HG02970 (cell line): ENCODE measurements around the gene KRT77.
"Not testable (repeated sequence)": the region's sequence is repeated elsewhere in the genome, so short reads cannot be mapped to it uniquely, and the experiment has no call there.

ENCODE experiments used
- ATAC-seq: cut with Tn5 transposase; IDR thresholded peaks from one replicate; pipeline ENCODE4 v1.9.1; 2021; ENCODE audit warnings: mild to moderate bottlenecking, moderate library complexity, moderate number of reproducible peaks; ENCODE audit not compliant: unreplicated experiment, low FRiP score

The KRT77 gene

DNA sequence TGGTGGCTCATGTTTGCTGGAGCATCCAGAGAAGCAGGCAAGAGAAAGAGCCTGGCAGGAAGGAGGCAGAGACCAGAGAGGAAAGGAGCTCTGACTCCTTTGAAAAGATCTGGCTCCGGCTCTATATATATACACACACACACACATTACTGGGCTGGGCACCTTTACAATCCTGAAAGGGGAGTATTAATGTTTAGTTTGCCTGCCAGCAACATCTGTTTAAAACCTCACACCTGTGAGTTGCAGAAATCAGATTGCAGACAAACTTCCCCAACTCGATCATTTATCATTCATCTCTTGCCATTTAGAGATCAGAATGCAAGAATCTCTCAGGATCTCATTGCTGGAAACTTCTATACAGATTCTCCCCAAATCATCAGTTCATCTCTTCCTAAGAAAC lies at the start of gene KRT77:
Gene KRT77, minus strand, starts transcription at position 101 of the 400 bp plus-strand sequence. Its CDS starts 90 bp downstream, at position 11.
- no peak for ATAC-seq

DNA sequence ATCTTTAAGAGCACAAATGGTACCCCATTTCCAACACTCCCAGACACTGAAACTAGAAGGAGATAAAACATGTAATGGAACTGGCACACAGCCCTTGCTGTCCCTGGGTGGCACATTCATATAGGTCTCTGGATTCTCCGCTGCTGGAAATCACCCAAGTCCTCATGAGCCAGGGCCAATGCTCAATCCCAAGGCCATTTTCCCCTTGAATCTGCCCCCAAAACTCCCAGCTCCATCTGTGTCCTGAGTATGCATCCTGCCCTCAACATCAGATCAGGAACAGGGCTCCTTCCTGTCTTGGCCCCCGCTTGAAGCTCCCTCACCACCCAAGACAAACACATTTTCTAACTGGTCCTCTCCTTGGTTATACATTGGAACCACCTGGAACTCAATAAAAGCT lies 49.2 kb upstream of the KRT77 start:
- no peak for ATAC-seq

DNA sequence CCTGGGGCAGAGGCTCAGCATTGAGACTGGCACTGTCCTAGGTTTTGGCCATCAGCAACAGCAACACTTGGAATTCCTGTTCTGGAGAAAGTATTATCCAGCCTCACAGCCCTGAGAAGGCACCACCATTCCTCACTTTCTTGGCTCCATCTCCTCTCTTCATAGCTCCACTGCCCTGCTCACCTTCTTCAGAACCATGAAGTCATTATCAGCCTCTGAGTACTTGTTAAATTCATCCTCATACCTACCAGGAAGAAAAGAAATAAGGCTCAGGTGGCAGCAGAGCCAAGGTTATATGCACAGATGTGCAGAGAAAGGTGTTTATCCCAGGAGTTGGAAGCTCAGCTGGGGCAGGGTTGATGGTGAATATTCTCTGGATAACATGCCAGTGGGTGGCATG lies 48.5 kb upstream of the KRT77 start:
- no peak for ATAC-seq

DNA sequence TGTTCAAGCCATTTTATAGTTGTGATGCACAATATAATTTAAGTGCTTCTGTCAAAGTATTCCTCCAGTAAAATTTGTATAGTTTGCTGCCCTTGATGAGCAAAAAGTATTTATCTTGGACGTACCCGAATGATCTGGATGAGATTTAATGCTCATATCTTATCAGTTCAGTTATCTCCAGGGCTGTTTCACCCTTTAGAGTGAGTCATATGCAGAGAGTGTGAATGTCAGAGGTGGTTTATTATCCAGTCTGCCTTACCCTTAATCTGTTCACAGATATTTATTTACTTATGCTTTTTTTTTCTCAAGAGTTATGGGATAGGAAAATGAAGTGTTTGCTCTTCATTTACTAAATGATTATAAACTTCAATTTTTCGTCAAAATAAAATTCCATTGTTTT lies 47.2 kb upstream of the KRT77 start:
- not testable (repeated sequence) for ATAC-seq

DNA sequence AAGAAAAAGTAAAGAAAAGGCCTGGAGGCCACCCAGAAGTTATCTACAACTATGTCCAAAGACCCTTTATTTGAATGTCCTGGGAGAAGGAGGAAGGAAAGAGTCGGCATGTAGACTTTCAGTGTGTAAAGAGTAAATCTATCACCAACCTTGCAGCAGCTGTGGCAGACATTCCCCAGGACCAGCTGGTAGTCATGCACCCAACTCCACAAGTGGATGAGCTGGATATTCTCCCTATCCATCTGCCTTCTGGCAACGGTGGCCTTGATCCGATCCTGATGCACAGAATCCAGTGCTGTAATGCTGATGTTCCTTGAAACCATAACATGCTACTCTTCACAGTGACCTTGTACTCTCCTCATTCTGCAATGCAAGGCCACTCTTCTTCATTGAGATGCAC lies 46.5 kb upstream of the KRT77 start:
- ATAC-seq = no peak

DNA sequence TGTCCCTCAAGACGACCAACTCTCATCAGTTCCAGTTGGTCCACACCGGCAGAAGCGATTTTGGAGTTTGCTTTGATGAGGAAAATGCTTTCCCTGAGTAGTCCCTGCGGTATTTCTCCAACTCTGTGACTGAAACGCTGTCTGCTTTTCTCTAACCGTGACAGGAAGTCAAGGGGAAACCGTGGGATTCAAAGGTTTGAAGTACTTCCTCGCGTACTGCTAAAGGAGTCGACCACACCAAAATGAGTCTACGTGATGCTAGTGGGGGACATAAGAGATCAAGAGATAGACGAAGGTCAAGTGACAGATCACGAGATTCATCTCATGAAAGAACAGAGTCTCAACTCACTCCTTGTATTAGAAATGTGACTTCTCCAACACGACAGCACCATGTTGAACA lies 45.3 kb upstream of the KRT77 start:
- ATAC-seq = no peak

DNA sequence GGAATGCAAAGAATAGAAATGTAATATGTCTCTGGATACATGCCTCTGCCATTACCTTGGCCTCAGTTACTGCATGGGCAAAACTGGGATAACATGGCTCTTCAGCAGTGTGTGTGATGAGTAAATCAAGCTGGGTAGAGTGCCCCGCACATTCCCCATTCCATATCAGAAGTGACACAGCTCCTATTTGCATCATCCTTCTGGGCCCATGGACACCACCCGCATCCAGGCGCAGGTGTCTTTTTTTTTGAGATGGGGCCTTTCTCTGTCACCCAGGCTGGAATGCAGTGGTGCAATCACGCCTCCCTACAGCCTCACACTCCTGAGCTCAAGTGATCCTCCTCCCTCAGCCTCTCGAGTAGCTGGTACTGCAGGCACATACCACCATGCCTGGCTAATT lies 42.2 kb upstream of the KRT77 start:
- ATAC-seq = no peak

DNA sequence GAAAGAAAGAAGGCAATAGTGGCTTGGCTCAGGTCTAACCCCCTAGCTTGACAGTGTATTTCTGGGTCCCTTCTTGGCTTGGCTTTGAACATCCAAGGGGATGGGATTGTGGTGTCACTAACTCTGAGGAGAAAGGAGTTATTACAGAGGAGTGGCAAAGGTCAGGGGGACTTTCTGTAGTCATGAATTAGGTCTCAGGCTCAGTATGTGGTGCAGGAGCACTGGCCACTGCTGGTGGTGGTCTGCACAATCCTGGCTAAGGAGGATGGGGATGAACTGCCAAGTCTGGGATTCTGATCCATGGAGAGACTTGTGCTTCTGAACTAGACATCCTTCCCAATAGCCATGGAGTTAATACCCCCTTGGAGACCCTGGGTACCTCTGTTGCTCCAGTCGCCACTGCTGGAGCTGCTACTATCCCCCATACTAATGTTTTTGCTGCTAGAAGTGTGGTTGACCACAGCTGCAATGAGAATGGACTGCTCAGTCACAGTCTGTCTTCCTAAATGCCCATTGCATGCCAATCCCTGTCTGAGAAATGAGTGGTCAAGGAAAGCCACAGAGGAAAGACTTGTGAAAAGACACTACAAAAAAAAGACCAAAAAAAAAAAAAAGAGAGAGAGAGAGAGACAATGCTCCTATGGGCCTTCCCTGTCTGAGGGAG lies 41.3 kb upstream of the KRT77 start:
- no peak for ATAC-seq

DNA sequence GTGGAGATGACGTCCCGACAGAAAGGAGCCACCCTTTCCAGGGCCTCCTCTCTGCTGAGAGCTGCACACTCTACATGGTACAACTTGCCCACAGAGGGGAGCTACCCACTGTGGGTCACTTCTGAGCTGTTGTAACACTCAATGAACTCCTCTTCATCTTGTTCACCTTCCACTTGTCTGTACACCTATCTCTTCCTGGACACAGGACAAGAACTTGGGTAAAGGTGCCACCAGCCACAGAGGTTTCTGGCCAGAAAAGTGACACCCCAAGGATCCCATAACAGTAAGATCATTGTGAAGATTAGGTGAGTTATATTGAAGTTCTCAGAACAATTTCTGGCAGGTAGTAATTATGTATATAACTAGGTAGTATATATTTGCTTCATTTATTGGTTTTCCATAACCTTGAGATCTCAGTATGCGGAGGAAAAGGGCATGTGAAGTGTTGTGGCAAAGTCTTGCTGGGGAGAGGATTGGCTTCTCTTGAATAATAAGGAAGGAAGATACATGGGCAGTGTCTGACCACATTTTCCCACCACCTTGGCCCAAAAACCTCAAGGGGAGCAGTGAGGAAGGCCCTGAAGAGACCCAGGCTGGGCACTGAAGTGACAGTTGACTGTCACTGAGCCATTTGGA lies 39.6 kb upstream of the KRT77 start:
- ATAC-seq = no peak

DNA sequence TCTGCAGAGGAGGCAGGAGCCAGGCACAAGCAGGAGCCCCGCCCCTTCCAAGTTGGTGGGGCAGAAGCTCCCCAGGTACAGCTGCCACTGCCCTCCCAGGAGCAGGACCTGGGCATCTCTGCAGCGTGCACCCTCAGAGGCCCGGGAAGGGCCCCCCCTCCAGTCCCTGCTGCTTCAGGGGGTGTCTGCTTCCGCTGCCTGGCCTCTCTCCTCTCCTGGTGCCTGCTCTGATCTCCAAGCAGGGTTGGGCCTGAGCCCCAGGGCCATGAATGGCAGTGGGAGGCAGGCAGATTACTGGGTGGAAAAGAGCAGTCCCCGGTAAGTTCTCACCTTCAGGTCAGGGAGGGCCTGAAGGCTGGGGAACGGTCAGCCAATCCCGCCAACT lies 38.9 kb upstream of the KRT77 start:
- ATAC-seq = no peak

DNA sequence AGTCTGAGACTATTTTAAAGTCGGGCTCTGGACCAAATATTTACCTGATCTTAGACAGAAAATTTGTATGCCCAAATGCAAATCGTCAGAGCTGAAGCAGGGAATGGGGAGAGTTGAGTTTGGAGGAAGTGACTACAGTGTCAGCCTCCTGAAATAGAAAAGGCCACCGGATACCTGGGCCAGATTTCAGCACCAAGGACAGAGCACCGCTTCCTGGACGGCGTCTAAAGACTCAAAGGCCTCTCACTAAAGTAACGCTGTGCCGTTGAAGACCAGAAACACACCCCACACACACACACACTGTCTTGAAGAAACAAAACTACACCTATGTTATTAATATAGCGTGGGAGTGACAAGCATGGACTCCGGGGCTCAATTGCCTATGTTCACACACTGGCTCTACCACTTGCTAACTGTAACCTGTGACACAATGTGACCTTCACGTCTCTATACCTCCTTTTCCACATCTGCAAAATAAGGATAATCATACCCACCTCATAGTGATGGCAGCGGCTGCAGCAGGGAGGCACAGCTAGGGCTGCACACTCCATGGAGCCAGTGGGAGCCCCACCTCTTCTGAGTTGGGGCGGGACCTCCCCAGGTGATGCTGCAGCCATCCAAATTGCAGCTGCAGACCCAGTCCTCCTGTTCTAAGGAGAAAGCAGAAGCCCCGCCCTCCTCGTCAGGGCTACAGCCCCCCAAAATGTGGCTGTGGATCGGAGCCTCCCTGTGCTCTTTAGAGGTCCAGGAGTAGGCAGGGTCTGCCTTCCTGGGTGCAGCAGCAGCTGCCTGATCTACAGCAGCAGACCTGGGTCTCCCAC lies 38.3 kb upstream of the KRT77 start:
- no peak for ATAC-seq

DNA sequence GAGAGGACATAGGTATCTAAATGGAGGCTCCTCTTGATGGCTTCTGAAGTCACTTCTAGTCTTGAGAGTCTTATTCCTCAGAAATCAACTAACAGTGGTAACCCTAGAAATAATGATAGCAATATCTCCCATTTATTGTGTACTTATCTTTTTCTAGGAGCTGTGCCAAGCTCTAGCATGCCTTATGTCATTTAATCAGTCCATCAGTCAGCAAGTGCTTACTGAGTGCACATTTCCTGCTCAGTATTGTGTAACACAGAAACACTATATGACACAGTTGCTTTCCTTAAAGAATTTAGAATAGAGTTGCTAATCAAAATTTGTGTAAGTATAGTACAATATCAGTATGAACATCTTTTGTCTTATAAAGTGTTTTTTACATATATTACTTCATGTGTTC lies 37.3 kb upstream of the KRT77 start:
- ATAC-seq = no peak

DNA sequence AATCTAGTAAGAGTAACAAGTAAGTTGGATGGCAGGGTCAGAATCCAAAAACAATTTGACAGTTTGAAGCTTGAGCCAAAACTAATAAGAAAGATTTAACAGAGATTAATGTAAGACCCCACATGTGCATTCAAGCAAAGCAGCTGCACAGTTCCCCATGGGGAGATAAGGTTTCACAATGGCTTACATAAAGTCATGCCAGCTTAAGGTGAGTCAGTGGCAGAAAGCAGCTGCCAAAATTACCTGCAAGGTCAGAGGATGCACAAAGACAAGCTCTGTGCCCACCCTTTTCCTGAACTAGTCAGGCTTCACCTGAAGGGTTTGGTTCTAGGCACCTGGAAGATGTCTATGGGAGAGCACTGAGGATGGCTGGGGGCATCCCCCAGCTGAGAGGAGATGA lies 36.6 kb upstream of the KRT77 start:
- ATAC-seq = no peak

DNA sequence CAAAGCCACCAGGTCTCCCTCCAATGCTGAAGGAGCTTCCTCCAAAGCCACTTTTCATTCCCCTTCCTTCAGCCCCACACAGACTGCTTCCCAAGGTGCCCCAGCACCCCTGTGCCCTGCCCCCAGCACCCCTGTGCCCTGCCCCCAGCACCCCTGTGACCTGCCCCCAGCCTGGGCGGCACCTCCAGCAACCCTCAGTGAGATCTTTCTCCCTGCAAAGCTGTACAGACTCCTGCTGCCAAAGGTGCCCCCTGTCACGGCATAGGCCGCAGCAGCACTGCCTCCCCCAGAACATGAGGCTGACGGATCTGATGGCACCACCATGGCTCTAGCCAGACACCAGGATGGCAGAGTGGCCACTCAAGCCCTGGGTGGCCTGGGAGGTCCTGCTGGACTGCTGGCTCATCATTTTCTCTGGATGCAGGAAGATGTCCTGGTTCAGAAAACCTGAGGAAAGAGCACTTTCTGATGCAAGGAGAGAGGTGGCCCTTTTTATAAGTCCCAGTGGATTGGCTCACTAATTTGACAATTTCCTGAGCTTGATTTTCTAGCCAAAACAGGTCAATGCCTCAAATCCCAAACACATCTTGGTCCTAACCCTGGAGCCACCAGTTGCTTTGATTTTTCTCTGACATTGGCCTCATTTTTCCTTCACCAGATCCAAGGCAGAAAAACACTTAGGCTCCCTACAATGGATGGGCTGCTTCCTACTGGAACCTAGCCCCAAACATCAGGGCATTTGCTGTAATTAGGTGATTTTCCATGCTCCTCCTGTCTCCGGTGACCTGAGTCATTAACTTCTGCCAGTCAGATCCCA lies 32.7 kb upstream of the KRT77 start:
- ATAC-seq = no peak

DNA sequence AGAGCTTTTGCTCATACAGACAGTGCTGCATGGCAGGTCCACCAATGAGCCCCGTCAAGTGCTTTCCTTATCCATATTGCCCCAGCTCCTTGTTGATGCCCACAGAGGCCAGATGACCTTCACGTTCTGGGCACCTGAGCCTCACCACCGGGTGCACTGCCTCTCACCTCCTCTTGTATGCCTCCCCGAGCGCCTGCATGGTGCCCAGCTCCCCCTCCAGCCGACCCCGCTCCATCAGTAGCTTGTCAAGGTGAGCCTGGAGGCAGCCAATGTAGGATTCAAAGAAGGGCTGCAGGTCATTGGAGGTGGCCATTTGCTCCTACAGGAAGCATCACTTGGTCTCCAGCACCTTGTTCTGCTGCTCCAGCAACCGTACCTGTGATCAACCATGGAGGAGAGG lies 31.8 kb upstream of the KRT77 start:
- no peak for ATAC-seq

DNA sequence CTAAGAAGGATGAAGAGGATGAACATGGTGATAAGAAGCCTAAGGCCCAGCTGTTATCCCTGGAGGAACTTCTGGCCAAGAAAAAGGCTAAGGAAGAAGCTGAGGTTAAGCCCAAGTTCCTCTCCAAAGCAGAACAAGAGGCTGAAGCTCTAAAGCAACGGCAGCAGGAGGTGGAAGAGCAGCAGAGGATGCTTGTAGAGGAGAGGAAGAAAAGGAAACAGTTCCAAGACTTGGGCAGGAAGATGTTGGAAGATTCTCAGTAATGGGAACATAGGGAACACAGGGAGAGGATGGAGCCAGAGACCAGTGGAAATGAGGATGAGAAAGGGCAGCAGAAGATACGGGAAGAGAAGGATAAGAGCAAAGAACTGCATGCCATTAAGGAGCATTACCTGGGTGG lies 27.5 kb upstream of the KRT77 start:
- no peak for ATAC-seq

DNA sequence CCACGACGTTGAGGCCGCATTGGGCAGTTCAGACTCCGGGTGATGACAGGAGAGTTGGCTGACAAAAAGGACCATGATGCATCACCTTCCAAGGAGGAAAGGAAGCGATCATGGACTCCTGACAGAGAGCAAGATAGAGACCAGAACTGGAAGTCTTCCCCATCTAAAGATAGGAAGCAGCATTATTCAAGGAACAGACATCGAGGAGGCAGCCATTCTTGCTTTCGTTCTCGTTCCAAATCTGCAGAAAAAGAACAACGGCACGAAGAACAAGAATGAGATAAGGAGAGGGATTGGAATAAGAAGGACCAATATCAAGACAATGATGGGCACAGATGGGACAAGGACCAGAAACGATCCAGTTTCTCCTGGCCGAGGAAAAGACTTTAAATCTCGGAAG lies 27.1 kb upstream of the KRT77 start:
- ATAC-seq = no peak

DNA sequence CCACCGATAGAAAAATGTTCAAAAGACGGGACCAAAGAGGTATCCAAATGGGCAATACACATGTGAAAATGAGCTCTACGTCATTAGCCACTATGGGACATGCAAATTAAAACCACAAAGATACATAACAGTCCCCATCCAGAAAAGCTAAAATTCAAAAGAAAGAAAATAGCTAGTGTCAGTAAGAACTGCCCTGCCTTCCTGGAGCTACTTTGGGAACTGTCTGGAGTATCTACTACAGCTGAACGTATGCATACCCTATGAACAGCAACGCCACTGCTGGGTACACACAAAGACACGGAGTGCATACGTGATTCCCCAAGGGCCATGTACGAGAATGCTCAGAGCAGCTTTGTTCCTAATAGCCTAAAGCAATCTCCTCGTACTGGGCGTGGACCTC lies 25.8 kb upstream of the KRT77 start:
- no peak for ATAC-seq

DNA sequence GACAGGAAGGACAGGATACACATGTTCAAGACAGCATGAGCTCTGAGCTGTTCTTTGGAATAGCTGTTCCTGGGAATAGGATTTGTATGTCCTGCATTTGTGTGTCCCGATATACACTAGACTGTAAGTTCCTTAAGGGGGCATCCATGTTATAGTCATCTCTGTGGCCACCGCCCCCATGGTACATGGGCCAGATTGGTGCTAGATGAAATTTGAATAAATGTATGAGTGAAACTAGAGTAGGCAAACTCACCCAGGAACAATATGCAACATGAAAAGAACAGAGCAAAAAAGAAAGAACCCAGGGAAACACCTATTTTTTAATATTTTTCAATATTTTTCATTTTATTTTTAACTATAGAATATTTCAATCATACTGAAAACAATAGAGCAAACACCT lies 25.1 kb upstream of the KRT77 start:
- no peak for ATAC-seq

DNA sequence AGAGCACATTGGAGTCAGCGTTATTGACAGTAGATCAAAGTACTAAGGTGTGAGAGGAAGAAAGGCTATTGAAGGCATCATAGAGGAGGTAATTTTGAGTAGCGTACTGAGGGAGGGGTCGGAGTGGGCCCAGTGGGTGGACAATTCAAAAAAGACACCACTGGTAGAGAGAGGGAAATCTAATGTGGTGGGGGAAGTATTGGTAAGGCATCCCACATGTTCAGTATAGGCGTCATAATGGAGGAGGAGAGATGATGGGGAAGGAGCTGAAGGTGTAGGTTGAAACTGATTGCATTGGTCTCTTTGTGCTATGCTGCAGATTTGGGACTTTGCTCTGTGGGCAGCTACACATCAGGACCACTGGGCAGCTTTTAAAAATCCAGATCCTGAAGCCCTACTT lies 23.7 kb upstream of the KRT77 start:
- ATAC-seq = no peak

DNA sequence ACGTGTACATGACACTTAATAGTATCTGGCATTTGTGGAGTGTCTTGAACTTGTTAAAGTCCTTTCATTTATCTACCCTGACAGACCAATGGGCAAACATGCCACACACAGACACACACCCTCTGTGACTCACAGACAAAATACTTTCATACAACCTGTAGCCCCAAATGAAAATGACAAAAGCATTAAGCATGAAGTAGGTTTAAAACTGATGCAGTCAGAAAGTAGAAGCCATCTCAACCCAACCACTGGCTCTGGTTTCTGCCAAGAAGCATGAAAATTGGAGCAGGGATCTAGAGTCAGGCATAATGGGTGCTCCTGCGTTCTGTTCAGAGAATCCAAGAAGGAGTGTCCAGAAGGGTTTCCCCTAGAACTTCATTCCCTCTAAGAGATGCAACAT lies 23.1 kb upstream of the KRT77 start:
- no peak for ATAC-seq
